ENCODE data around the gene NPAP1. TPM values are rescaled to one million over a fixed set of nuclear protein-coding genes. Genes with fewer than 3 reads are reported as not detected.

NPAP1 gene
- total RNA-seq, 1 donor from 2014 or later, result not detected

DNA sequence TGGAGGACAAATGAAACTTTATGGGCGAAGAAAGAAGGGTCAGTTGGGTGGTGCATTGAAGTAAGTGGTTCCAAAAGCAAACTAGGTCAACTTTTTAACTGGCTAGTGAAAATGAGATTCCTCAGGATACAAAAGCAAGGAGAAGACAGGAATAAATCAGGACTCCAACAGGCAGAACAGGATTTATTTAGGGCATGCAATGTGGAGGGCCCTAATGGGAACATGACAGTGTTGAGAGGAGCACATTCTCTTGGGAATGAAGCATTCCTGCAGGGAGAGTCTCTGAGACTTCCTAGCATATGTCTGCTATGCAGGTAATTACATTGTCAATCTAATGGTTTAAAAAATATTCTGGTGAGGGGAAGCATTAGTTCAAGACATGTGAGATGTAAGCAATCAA lies 8.7 kb downstream of the NPAP1 start:
- H3K4me3 ChIP-seq, result no peak overlapping the region
- no peaks in the 10 kb centered on the region for H3K4me1 ChIP-seq
- H3K36me3 ChIP-seq, result no peaks in the 10 kb centered on the region
- no peaks in the 10 kb centered on the region for H3K9me3 ChIP-seq
- TF ChIP-seq, protein P1, sequence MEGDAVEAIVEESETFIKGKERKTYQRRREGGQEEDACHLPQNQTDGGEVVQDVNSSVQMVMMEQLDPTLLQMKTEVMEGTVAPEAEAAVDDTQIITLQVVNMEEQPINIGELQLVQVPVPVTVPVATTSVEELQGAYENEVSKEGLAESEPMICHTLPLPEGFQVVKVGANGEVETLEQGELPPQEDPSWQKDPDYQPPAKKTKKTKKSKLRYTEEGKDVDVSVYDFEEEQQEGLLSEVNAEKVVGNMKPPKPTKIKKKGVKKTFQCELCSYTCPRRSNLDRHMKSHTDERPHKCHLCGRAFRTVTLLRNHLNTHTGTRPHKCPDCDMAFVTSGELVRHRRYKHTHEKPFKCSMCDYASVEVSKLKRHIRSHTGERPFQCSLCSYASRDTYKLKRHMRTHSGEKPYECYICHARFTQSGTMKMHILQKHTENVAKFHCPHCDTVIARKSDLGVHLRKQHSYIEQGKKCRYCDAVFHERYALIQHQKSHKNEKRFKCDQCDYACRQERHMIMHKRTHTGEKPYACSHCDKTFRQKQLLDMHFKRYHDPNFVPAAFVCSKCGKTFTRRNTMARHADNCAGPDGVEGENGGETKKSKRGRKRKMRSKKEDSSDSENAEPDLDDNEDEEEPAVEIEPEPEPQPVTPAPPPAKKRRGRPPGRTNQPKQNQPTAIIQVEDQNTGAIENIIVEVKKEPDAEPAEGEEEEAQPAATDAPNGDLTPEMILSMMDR (IDR thresholded peaks at IDR 0.05), result no peak
- no peaks in the 10 kb centered on the region for H3K27me3 ChIP-seq
- no peak overlapping the region for H3K27ac ChIP-seq
- intact Hi-C loops (cut with DNase I), result no loop called here
- DNase-seq (ENCODE audit: low spot score in 2 of 2), result no peak

DNA sequence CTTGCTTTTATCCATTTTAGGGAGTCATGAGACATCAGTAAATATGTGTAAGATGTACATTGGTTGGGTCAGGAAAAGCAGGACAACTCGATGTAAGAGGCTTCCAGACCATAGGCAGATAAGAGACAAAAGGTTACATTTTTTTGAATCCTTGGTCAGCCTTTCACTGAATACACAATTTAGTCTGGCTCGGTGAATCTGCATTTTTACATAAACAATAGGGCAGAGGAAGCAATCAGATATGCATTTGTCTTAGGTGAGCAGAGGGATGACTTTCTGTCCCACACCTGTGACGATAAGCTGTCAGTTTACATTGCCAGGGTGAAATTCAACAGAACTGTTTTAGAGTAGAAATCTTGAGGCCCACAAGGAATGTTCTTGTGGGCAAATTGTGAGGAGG lies 20.6 kb downstream of the NPAP1 start:
- TF ChIP-seq, protein P1 (IDR thresholded peaks at IDR 0.05), result no peak
- no peak for DNase-seq (ENCODE audit: low spot score in 2 of 2)
- Histone ChIP-seq H3K4me1 (no peaks in the 10 kb centered on the region), H3K9me3 (no peaks in the 10 kb centered on the region), H3K36me3 (no peaks in the 10 kb centered on the region), H3K27ac (no peak overlapping the region), H3K4me3 (no peak overlapping the region), H3K27me3 (no peaks in the 10 kb centered on the region)
- intact Hi-C loops (cut with DNase I), result no loop called here

GRCh38 chr15:24696842-24697241 lies 21.3 kb downstream of the NPAP1 start:
- Histone ChIP-seq H3K27me3 (no peaks in the 10 kb centered on the region), H3K4me3 (no peak overlapping the region), H3K27ac (no peak overlapping the region), H3K4me1 (no peaks in the 10 kb centered on the region), H3K36me3 (no peaks in the 10 kb centered on the region), H3K9me3 (no peaks in the 10 kb centered on the region)
- intact Hi-C loops (cut with DNase I), result no loop called here
- TF ChIP-seq, protein P1 (IDR thresholded peaks at IDR 0.05), result no peak
- no peak for DNase-seq (ENCODE audit: low spot score in 2 of 2)

- Histone ChIP-seq H3K27me3 (no peaks in the 10 kb centered on the region), H3K27ac (no peak overlapping the region), H3K36me3 (no peaks in the 10 kb centered on the region), H3K4me1 (no peaks in the 10 kb centered on the region), H3K4me3 (no peak overlapping the region), H3K9me3 (peaks cover 0 to 3% of the 10 kb centered on the region in 2 donors)
- TF ChIP-seq, protein P1 (IDR thresholded peaks at IDR 0.05), result no peak
- no peak for DNase-seq (ENCODE audit: low spot score in 2 of 2)
- intact Hi-C loops (cut with DNase I), result no loop called here
Measured at GRCh38 chr15:24718289-24719082, 42.9 kb downstream of the NPAP1 start.

GRCh38 chr15:24729760-24730159 lies 54.2 kb downstream of the NPAP1 start:
- no peaks in the 10 kb centered on the region for H3K36me3 ChIP-seq

More at GRCh38 chr15:24729760-24730159, 54.2 kb downstream of the NPAP1 start:
- no peak overlapping the region for H3K27ac ChIP-seq
- H3K9me3 ChIP-seq, result no peaks in the 10 kb centered on the region
- H3K4me1 ChIP-seq, result no peaks in the 10 kb centered on the region
- intact Hi-C loops (cut with DNase I), result no loop called here
- TF ChIP-seq, protein P1 (IDR thresholded peaks at IDR 0.05), result no peak
- no peak overlapping the region for H3K4me3 ChIP-seq
- H3K27me3 ChIP-seq, result no peaks in the 10 kb centered on the region
- no peak for DNase-seq (ENCODE audit: low spot score in 2 of 2)
